Iris pigment epithelial cell (primary cell): ENCODE data around the gene RAB4A.

Experiments
- DNase-seq: peaks from one replicate; pipeline ENCODE4 v3.0.0-alpha.2; 2011; ENCODE audit warnings: low read depth

Gene RAB4A

GRCh38 chr1:229244091-229244490, 26.8 kb upstream of the RAB4A start:
- no peak for DNase-seq

GRCh38 chr1:229247871-229248270, 23.0 kb upstream of the RAB4A start:
- no peak for DNase-seq

- no peak for DNase-seq
These were observed 21.8 kb upstream of the RAB4A start for GRCh38 chr1:229248821-229249817.

GRCh38 chr1:229249854-229250644, 20.9 kb upstream of the RAB4A start:
- DNase-seq, result no peak

GRCh38 chr1:229251185-229251584, 19.7 kb upstream of the RAB4A start:
- no peak for DNase-seq

- no peak for DNase-seq
These were observed 18.5 kb upstream of the RAB4A start for GRCh38 chr1:229252228-229252984.

GRCh38 chr1:229253151-229253974, 17.5 kb upstream of the RAB4A start:
- peak; percentile 35 for DNase-seq

- DNase-seq, result no peak
These were observed 15.9 kb upstream of the RAB4A start for GRCh38 chr1:229254910-229255541.

GRCh38 chr1:229258031-229258756, 12.7 kb upstream of the RAB4A start:
- DNase-seq, result peak; percentile 62

- no peak for DNase-seq
These were observed 12.2 kb upstream of the RAB4A start for GRCh38 chr1:229258757-229259060.

GRCh38 chr1:229260297-229260696, 10.6 kb upstream of the RAB4A start:
- no peak for DNase-seq

- no peak for DNase-seq
These were observed 8.7 kb upstream of the RAB4A start for GRCh38 chr1:229262239-229262638.

GRCh38 chr1:229263254-229263653, 7.7 kb upstream of the RAB4A start:
- no peak for DNase-seq

GRCh38 chr1:229264068-229264467, 6.8 kb upstream of the RAB4A start:
- no peak for DNase-seq

GRCh38 chr1:229264487-229264886, 6.4 kb upstream of the RAB4A start:
- DNase-seq, result peak; percentile 24

- no peak for DNase-seq
These were observed 4.6 kb upstream of the RAB4A start for GRCh38 chr1:229266274-229266673.

- no peak for DNase-seq
These were observed 3.9 kb upstream of the RAB4A start for GRCh38 chr1:229266832-229267500.

- no peak for DNase-seq
These were observed 2.4 kb upstream of the RAB4A start for GRCh38 chr1:229268505-229268904.

- peak; percentile 30 for DNase-seq
These were observed 693 bp downstream of the RAB4A start for GRCh38 chr1:229271448-229272159.
